ENCODE measurements around the gene ZNF394.

The ZNF394 gene

DNA sequence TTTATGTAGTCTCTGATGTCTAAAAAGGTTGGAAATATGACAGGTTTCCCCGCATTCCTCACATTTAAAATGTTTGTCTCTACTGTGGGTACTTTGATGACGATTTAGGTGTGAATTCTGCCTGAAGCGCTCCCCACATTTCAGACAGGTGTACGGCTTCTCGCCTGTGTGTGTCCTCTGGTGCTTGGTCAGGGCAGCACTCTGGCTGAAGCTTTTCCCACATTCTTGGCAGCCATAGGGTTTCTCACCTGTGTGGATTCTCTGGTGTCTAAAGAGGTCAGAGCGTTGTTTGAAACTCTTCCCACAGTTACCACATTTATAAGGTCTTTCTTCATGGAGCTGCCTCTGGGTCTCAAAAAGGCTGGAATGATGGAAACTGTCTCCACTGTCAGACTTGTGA, 6.3 kb downstream of the ZNF394 start:
- no peak for DNase-seq (ENCODE audit: low spot score)

DNA sequence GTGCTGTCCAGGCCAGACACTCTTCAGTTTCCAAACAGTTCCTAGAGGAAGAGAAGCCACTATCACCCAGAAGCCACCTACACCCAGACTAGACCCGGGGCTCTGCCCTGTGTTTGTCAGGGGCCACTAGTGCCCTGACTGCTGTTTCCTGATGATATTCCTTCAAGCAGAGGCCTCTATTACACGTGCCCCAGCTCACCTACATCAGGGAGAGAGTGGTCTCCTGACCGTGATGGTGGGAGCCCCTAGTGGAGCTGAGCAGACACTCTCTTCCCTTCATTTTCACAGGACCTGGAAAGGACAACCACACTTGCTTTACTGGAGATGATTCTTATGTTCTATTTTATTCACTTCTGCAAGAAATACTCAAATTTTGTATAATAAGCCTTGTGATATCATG, 9.2 kb downstream of the ZNF394 start:
- DNase-seq (ENCODE audit: low spot score): no peak

DNA sequence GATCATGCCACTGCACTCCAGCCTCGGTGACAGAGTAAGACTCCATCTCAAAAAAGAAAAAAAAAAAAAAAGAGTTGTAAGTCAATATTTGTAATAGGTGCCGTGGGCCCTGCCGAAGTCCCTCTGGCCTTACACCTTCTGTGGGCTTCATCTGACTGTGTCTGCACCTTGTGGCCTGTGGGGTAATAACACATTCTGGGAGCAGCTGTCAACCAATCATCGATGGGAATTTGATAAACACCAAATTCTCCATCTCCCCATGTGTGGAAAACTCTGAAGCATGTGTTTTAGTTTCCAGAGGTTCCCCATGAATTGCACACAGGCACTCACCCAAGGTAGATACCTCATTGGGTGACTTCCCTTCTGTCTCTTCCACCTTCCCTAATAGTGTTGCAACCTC, 10.8 kb downstream of the ZNF394 start:
- DNase-seq (ENCODE audit: low spot score): no peak

DNA sequence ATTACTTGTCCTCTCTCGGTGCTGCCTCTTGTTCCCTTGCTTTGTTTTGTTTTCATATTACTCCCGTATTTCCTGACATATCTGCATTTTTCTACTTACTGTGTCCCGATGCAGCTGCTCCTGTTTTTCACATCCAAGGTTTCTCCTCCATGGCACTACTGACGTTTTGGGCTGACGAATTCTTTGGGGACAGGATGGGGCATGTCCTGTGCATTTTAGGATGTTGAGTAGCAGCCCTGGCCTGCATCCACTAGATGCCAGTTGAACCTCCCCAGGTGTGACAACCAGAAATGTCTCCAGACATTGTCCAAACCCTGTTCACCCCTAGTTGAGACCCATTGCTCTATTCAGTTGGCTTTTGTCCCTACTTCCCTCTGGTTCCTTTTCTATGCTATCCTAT, 15.0 kb downstream of the ZNF394 start:
- DNase-seq (ENCODE audit: low spot score): no peak

DNA sequence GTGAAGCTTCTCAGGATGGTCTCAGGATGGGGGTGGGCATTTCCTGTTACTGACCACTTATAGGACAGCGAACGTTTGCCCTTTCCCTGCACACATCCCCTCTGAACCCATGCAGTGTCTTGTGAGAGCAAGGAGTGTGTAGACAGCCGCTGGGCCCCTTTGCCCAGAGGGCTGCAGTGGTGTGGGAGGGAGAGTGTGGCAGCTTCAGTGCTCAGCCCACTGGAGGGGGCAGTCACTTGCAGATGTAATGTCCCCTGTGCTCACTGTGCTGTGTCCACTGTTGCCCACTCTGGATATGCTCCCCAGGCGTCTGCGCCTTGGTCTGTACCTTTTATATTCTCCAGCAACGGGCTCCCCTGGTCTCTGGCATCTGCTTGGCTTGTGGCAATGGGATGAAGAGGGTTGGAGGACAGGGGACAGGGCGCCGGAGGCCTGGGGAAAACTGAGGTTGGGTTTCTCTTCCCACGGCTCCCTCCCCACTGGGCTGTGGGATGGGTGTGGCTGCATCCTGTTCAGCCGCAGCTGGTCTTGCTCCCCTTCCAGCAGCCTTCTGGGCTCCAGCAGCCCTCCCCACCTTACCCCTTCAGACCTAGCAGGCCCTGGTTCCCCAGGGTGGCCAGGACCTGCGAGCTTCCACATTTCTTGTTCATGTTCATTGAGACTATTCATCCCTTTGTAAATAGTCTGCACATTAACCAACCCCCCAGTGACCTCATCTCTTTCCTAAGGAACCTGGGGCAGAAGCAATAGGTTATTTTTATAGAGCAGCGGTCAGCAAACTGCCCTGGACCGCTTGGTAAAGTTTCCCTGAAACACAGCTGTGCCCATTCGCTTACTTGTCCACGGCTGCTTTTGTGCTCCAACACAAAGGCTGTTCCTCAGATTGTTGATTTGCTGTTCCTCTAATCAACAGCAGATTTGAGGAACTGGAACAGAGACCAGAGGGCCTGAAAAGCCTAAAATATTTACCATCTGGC, 21.3 kb downstream of the ZNF394 start:
- DNase-seq (ENCODE audit: low spot score): no peak

DNA sequence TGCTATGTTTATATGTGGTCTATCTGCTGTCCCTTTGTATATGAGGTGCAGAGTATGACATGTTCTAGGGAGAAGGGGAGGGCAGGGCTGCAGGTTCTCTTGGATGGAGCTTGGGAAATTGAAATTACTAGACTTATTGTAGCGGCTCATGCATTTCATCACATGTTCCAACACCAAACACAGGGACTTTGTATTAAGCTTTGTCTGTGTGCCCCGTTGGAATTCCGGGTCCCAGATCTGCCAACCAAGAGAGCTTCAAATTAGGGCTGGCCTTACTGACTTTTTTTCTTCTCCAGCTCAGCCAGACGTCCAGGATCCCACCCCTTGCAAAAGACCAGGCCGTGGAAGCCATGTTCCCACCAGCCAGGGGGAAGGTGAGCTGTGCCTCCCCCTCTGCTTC, 24.0 kb downstream of the ZNF394 start:
- DNase-seq (ENCODE audit: low spot score): no peak

DNA sequence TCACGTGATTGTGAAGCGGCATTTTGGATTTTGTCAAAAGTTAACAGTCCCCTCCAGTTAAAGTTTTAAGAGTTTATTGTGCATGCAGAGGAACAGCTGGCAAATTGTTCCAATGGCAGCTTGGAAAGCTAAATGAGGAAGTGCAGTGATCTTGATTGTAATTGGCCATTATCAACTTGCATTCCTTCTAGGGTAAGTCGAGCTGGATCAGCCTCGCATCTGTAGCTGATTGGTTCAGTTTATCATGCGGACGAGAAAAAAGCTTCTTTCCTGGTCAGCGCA, 26.8 kb downstream of the ZNF394 start:
- no peak for DNase-seq (ENCODE audit: low spot score)

DNA sequence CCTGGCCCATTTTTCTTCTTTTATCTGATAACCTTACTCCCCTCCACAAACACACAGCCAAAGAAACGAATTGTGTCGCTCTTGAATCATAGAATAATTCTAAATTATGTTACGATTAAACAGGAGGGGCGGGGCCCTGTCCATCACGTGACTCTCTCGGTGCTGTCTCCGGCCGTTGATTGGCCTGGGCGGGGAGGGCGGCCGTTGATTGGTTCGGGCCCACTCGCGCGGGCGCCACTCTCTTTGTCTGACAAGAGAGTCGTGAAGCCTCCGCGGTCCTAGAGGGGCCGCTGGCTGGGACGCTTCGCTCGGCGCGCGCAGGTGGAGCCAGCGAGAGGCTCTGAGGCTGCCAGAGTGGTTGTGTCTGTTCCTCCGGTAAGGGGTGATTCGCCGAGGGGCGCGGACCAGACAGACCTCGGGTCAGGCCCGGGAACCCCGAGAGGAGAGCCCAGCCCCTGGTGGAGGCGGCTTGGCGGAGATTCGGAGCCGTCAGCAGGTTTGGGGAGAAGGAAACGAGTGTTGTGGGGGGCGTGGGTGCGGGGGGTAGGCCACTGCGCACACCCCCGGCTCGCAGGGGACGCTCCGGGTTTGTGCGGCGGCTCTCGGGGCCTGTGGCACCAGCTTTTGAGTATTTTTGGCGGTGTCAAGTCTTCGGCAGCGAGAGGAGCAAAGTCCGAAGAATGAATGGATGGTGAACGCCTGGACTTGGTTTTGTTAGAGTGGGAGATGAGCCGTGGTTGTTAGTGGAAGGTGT, 27.3 kb downstream of the ZNF394 start, which contains the start of gene ZNF789:
Gene ZNF789 (plus strand): TSS at position 330 of the 754 bp plus-strand sequence. CDS start 3,567 bp downstream, outside the sequence.
- peak; percentile 96 for DNase-seq (ENCODE audit: low spot score)

DNA sequence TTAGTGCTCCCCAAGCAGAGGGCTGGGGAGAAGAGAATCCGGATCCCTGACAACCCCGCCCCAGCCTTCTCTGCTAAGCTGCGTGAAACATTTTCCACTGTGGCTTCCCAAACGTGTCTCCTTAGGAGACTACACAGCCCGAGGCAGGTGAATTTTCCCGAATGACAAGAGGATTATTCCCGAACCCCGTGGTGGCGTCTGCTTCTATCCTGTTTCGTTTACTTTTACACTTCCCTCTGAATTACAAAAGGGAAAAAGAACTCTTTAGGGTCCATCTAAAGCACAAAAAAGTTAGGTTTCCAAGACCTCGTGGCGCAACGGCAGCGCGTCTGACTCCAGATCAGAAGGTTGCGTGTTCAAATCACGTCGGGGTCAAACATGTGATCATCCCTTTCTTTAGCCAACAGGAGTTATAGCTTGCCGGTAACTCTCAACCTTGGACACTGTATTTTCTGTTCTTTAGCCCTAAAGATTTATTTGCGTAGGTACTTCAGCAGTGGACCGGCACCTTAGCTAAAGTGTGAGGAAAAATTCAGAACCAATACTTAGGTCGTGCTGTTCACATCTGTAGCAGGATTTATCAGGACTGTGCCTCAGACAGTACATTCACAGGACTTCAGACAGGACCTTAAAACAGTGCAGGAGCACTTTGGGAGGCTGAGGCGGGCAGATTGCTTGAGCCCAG, 30.6 kb downstream of the ZNF394 start:
- no peak for DNase-seq (ENCODE audit: low spot score)

DNA sequence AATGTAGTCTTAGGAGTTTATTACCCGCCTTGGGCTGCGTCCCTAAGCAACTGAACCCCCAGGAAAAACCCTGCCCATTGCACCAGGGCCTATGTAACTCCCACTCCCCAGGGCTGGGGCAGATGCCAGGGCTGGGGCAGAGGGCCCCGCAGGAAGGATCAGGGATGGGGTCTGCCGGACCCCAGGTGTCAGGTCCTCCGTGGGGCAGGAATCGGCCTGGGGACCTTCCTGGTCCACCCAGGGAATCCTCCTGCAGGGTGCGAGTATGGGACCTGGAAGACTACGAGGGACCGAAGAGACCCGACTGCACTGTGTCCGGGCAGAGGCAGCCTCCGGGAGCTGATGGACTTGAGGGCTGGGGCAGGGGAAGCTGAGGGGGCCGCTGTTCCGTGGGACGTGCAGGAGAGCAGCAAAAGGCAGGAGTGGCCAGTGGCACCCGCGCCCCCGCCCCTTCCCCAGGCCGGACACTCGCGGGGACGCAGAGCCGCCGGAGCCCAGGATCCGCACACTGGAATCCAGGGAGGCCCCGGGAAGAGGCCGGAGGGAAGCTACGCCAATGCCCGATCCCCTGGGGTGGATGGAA, 31.7 kb downstream of the ZNF394 start:
- DNase-seq (ENCODE audit: low spot score): no peak

DNA sequence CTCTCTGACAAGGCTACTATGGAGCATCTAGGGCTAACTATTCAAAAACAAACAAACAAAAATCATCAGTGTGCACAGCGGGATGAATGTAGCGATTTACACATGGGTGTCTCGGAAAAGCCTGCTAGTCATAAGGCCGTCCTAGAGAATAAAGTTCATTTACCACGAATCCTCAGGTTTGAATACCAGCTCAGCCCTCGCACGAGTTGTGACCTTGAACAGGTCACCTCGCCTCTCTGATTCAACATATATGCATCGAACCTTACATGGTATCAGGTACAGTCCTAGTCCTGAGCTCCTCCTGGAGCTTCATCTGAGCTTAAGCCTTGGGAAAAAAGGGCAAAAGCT, 34.7 kb downstream of the ZNF394 start:
- DNase-seq (ENCODE audit: low spot score): no peak

DNA sequence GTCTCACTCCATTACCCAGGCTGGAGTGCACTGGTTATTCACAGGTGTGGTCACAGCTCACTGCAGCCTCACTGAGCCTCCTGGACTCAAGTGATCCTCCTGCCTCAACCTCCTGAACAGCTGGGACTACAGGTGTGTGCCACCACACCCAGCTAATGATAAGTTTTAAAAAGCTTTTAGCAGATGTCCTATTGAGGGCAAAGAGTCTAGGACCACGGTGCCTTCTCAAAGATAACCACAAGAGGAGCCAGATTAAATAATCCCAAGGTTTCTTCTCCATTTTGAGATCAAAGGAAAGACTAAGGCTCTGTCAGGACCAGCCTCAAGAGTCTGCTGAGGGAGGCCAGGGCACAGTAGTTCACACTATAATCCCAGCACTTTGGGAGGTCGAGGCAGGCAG, 38.9 kb downstream of the ZNF394 start:
- no peak for DNase-seq (ENCODE audit: low spot score)

DNA sequence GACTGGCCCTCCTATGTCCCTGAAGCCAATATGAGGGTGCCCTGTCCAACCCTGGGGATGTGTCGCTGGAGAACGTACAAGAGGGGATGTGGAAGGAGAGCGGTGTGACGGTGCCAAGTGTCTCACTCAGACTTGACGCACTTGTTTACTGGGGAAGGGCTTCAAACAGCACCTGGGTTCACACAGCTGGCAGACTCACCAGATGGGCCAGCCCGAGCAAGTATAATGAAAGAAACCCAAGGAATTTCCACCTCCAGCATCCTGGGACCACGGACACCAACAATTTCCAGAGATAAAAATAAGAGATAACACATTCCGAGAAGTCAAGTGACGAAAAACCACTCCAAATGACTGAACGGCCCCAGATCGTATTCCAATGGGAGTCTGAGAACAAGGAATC, 39.4 kb downstream of the ZNF394 start:
- DNase-seq (ENCODE audit: low spot score): no peak

DNA sequence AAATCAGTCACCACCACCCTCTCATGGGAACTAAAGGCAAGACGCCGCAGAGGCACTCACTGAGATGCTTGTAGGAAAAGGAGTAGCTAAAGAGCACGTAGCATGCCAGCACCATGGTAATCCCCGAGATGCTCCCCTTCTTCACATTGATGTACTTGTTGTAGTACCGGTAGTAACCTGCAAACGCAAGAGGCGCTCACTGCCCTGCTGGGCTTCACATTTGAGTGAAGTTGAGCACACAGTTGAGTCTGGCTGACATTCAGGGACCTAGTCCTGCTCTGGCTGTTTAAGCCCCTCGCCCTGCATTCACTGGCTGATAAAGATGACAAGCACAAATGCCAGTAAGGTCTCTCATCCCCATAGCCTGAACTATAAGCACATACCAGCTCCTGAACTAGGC, 41.0 kb downstream of the ZNF394 start:
- no peak for DNase-seq (ENCODE audit: low spot score)

DNA sequence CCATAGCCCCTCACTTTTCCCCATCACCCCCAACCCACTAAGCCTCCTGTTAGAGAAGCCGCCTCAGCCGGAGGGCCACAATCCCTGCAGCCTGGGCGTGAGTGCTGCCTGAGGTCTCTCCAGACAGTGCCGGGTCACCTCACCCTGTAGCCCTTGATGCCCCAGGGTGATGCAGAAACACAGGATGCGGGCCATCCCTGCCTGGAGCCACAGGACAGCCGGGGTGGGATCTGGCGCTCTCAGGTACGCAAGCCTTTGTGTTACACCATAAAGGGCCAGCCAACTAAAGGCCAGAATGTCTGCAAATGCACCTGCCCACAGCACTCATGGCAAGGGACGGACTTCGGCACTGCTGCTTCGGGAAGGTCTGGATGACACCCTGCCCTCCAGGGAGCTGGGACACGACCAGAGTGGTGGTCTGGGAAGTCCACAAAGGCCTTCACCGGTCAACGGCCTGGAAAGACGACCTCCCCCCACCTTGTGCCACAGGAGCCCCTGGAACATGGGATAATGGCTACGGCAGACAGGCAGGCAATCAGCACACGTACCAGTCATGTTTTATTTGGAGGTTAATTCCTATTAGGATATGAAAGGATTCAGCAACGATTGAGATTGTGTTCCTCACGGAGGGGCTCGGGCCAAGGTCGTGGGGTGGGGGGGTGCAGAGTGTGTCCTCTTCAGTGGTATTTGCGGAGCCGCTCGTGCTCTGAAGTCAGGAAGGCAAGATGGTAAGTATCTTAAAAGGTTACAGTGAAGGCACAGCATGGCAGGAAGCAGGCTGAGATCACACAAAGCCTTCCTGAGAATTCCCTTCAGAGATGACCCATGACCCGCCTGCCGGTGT, 42.2 kb downstream of the ZNF394 start:
- DNase-seq (ENCODE audit: low spot score): no peak

DNA sequence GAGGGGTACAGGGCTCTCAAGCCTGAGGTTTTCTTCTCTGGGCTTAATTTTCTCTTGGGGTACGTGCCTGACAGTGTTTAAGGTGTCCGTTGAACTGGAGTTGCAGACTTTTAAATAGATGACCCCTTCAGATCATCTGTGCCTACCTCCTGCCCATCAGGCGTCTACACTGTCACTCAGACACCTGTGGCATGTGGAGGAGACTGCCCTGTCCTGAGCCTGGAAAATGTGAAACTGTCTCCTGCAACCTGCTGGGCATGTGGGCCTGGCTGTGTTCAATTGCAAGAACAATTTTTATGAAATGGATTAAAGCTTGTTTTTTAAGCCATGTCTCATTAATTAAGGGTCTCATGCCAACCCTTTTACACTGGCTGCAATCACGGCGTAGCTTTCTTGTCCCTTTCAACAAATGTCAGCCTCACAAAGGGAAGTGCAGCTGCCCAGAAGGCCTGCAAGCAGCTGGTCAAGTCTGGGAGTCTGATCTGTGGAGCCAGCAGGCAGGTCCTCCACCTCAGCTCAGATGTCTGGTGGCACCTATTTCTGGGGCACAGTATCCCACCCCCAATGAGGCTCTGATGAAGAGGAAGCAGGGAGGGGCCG, 42.9 kb downstream of the ZNF394 start:
- DNase-seq (ENCODE audit: low spot score): no peak

DNA sequence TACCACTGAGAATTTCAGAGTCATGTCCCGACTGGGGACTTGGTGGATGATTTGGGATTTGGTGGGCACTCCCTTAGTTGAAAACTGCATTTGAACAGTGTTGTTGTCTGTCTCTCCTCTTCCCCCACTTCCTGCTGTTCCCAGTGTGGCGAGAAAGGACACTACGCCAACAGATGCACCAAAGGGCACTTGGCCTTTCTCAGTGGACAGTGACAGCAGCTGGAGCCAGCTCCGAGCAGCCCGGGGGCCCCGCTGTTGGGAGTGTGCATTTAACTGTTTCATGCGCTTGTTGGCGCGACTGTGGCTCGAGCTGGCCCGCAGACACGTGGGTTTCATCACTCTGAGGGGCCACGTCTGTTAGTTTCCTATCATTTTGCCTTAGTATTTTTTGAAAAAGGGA, 43.8 kb downstream of the ZNF394 start:
- DNase-seq (ENCODE audit: low spot score): no peak

DNA sequence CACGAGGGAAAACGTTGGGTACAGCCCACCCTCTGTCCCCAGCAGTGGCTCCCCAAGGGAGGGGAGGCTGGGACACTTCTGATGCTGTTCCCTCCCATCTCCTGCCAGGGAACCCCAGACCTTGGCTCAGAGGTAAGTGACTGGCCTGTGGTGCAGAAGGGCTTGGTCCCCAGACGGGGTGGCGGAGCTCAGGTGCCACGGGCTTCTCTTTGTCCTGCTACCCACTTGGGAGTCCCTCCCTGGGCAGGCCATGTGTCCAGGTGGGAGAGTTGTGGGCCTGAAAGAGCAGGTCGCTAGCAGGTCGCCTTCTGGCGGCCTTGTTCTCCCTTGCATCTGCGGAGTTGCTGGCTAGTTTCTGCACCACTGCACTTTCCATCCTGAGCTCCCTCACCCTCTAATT, 44.2 kb downstream of the ZNF394 start:
- DNase-seq (ENCODE audit: low spot score): no peak

DNA sequence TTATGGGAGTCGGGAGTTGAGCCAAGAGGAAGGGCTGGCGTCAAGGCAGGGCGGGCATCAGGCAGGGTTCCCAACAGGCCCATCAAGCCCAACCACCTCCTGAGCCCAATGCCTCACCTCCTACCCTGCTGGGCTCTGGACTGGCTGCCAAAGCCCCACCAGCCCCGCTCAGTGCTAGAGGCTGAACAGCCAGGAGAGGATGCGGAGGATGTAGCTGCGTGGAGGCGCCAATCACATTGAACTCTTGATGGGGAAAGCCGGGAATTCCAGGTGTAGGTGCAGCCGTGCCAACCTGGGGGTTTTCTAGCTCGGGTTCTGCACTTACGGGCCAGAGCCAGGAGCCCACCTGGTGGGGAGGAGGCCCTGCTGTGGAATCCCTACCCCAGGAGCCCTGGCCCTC, 47.0 kb downstream of the ZNF394 start:
- DNase-seq (ENCODE audit: low spot score): no peak

DNA sequence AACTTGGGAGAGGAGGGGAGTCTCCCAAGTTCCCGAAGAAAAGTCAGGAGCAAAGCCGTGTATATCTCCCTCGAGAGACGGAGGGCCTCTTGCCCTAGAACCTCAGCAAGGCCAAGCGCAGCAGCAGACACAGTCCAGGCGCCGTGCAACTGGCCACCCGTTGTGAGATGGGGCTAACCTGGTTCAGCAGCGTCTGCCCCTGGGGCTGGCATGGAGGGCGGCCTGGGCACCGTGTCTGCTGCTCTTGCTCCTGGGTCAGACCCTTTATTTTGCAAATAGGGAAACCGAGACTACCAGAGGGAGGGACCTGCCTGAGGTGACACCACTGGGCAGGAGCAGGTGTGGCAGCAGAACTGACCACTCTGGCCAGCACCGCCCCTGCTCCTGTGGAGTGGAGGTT, 47.5 kb downstream of the ZNF394 start:
- DNase-seq (ENCODE audit: low spot score): no peak

DNA sequence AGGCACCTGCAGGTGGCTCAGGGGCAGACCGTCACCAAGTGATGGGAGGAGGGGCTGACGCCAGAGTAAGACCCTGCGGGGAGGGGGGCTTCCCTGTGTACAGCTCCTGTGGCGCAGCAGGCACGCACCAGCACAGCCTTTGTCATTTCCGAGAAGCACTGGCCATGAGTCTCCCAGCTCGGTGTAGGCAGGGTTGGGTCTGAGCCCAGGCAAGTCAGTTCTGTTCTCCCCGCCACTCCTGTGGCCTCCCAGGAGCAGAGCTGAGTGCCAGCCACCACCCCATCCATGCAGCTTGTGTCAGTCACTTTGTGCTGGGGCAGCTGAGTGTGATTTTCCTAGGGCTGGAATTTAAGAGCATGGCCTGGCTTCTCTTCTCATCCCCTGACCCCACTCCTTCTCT, 48.1 kb downstream of the ZNF394 start:
- no peak for DNase-seq (ENCODE audit: low spot score)

Data from left forelimb (tissue), 1 donor.